AG09309 (cell line): Measurements from ENCODE around the gene MAN1C1.
"Not testable (repeated sequence)": the region's sequence is repeated elsewhere in the genome, so short reads cannot be mapped to it uniquely, and the experiment has no call there.

ENCODE experiments used
- DNase-seq: peaks from one replicate; pipeline ENCODE4 v3.0.0-alpha.2; 2010; ENCODE audit warnings: low read depth
- H3K4me3 ChIP-seq: 2 replicates; pipeline ENCODE4 v1.5.1; 2011; ENCODE audit warnings: mild to moderate bottlenecking, low read depth, low read length, moderate library complexity; ENCODE audit not compliant: control insufficient read depth
- TF ChIP-seq, protein P1 (sequence below): IDR thresholded peaks from 2 replicates; pipeline ENCODE4 v1.5.1; 2011; ENCODE audit warnings: mild to moderate bottlenecking, low read depth, low read length, inconsistent platforms; ENCODE audit not compliant: insufficient read depth, control insufficient read depth; ENCODE audit errors: missing control alignments

The MAN1C1 gene

GRCh38 chr1:25731626-25732370 lies 115.2 kb downstream of the MAN1C1 start:
- no peak overlapping the region for H3K4me3 ChIP-seq
- no peak for DNase-seq
- TF ChIP-seq, protein P1, sequence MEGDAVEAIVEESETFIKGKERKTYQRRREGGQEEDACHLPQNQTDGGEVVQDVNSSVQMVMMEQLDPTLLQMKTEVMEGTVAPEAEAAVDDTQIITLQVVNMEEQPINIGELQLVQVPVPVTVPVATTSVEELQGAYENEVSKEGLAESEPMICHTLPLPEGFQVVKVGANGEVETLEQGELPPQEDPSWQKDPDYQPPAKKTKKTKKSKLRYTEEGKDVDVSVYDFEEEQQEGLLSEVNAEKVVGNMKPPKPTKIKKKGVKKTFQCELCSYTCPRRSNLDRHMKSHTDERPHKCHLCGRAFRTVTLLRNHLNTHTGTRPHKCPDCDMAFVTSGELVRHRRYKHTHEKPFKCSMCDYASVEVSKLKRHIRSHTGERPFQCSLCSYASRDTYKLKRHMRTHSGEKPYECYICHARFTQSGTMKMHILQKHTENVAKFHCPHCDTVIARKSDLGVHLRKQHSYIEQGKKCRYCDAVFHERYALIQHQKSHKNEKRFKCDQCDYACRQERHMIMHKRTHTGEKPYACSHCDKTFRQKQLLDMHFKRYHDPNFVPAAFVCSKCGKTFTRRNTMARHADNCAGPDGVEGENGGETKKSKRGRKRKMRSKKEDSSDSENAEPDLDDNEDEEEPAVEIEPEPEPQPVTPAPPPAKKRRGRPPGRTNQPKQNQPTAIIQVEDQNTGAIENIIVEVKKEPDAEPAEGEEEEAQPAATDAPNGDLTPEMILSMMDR: no peak

DNA sequence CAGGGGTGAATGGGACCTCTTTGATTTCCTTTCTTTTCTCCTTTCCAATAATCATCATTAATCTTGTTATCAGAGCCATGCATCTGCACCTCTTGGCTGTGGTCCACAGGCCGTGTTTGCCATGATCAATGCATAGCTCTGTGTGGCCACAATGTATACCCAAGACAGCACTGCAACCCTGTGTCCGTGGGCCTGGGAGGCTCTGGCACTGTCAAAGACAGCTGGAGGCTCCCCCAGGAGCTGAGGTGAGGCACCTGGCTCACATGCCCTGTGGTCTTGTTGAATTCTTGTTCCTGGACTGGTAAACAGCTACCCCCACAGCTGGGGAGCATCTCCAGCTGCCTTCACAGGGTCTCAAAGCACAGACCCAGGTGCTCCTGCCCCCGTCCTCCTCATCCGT lies 116.2 kb downstream of the MAN1C1 start:
- TF ChIP-seq, protein P1: no peak
- no peak overlapping the region for H3K4me3 ChIP-seq
- no peak for DNase-seq

DNA sequence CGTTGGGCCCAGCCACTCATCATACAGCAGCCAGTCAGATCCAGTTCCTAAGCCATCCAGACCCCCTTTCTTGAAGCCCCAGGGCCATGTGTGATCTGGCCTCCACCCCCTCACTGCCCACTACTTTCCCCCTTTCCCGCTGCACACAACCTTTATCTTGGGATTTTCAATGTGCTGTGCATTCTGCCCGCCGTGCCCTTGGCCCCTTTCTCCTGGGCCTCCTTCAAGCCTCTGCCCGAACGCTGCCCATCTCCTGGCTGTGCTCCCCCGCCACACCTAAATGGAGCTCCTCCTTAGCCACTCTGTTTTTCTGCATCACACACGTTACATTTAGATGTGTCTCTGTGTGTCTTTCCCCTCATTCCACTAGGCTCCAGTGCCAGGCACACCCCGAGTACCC lies 116.7 kb downstream of the MAN1C1 start:
- TF ChIP-seq, protein P1: no peak
- no peak overlapping the region for H3K4me3 ChIP-seq
- DNase-seq: no peak

DNA sequence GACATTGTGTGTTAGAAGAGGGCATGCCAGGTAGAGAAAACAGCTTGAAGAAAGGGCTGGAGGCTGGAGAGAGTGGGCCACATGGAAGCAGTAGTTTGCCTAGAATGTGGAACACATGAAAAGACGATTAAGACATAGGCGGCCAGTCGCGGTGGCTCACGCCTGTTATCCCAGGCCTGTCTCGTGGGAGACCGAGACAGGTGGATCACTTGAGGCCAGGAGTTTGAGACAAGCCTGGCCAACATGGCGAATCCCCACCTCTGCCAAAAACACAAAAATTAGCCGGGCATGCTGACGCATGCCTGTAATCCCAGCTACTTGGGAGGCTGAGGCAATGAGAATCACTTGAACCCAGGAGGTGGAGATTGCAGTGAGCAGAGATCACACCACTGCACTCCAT lies 118.4 kb downstream of the MAN1C1 start:
- DNase-seq, H3K4me3 ChIP-seq: not testable (repeated sequence)

- TF ChIP-seq, protein P1: no peak
Measured at GRCh38 chr1:25735956-25736529, 119.5 kb downstream of the MAN1C1 start.

DNA sequence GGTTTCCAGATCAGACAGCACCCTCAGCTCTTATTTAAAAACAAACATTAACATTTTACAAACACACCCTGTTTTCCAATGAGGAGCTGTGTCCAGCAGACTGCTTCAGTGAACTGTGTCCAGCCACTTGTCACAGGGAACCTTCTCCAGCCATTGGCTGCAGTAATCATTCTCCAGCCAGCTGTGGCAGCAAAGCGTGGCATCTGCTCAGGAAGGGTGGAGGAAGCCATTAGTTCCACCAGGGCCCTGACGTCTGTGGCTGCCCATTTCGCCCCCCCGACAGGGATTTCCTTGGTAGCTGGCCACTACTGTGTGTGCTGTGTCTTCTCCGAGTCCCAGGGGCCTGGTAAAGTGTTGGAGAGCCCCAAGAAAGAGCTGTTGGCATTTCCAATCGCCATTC lies 120.5 kb downstream of the MAN1C1 start:
- DNase-seq: no peak
- TF ChIP-seq, protein P1: no peak

More at GRCh38 chr1:25735956-25736529, 119.5 kb downstream of the MAN1C1 start:
- no peak for DNase-seq
- H3K4me3 ChIP-seq: no peak overlapping the region

DNA sequence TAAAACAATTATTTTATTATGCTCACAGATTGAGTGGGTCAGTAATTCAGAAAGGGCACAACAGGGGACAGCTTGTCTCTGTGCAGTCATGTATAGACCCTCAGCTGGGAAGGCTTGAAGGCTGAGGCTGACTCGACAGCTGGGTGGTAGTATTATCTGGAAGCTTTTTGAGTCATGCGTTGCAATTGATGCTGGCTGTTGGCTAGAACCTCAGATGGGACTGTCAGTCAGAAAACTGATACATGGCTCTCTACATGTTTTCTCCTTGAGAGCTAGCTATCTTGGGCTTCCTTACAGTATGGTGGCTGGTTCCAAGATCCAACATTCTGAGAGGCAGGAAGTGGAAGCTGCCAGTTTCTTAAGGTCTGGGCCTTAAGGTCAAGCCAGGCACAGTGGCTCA lies 121.9 kb downstream of the MAN1C1 start:
- no peak for DNase-seq
- no peak overlapping the region for H3K4me3 ChIP-seq
- TF ChIP-seq, protein P1: no peak

More for the DNA sequence above, 120.5 kb downstream of the MAN1C1 start:
- no peak overlapping the region for H3K4me3 ChIP-seq
